HepG2 (cell line): ENCODE data around the gene BIVM. TPM values are rescaled to one million over a fixed set of nuclear protein-coding genes. Genes with fewer than 3 reads are reported as not detected.
A peak's percentile ranks its signal among the peaks of the same experiment; 100 is the strongest.

Experiments
- AGO1 ChIP-seq: fragments of 200-400 bp; formaldehyde crosslinking; IDR thresholded peaks from 2 replicates; pipeline ENCODE4 v1.6.1; 2017; ENCODE audit warnings: mild to moderate bottlenecking, low read depth, low read length, moderate library complexity; ENCODE audit not compliant: poor library complexity, severe bottlenecking
- CENPT ChIP-seq: sonication (generic); formaldehyde crosslinking; IDR thresholded peaks from 2 replicates; pipeline ENCODE4 v1.8.0; 2022; ENCODE audit warnings: low read depth, mild to moderate bottlenecking, moderate library complexity, missing genetic modification reagents
- DPF2 ChIP-seq: sonication (generic); formaldehyde crosslinking; IDR thresholded peaks from 2 replicates; pipeline ENCODE4 v1.4.0; 2020; ENCODE audit warnings: mild to moderate bottlenecking, low read depth, missing genetic modification reagents, borderline replicate concordance
- DZIP1 ChIP-seq: sonication (generic); formaldehyde crosslinking; IDR thresholded peaks from 2 replicates; pipeline ENCODE4 v1.5.0; 2020; ENCODE audit warnings: mild to moderate bottlenecking, missing genetic modification reagents
- FOXK2 ChIP-seq: fragments of 450-650 bp; IDR thresholded peaks from 2 replicates; pipeline ENCODE4 v1.6.1; 2016
- IKZF1 ChIP-seq: fragments of 450-650 bp; IDR thresholded peaks from 2 replicates; pipeline ENCODE4 v1.7.1; 2016
- IKZF4 ChIP-seq: sonication (generic); formaldehyde crosslinking; IDR thresholded peaks from 2 replicates; pipeline ENCODE4 v1.5.1; 2020; ENCODE audit warnings: borderline replicate concordance, mild to moderate bottlenecking, low read depth, missing genetic modification reagents; ENCODE audit errors: not compliant biosample characterization
- MAZ ChIP-seq, 2 experiments: sonication (generic) in 1 of 2; formaldehyde crosslinking in 1 of 2; IDR thresholded peaks; 2 replicates each; pipeline versions ENCODE4 v1.5.0 to v1.6.1; 2012 to 2020; ENCODE audit warnings: low read depth in 2 of 2, mild to moderate bottlenecking in 2 of 2, borderline replicate concordance in 1 of 2, improper control_type of control experiment in 1 of 2, low read length in 1 of 2, missing genetic modification reagents in 1 of 2, moderate library complexity in 1 of 2
- MXI1 ChIP-seq: IDR thresholded peaks from 3 replicates; pipeline ENCODE4 v1.6.1; 2012; ENCODE audit warnings: low read depth, low read length, inconsistent platforms, borderline replicate concordance
- NPAS2 ChIP-seq: sonication (generic); formaldehyde crosslinking; IDR thresholded peaks from 2 replicates; pipeline ENCODE4 v1.8.0; 2022; ENCODE audit warnings: mild to moderate bottlenecking, missing genetic modification reagents, borderline replicate concordance
- PRPF4 ChIP-seq: fragments of 200-400 bp; formaldehyde crosslinking; IDR thresholded peaks from 2 replicates; pipeline ENCODE4 v1.6.1; 2016; ENCODE audit warnings: low read length, low read depth; ENCODE audit not compliant: poor library complexity, severe bottlenecking
- RARG ChIP-seq: sonication (generic); formaldehyde crosslinking; IDR thresholded peaks from 2 replicates; pipeline ENCODE4 v1.4.0; 2020; ENCODE audit warnings: low read depth, mild to moderate bottlenecking, missing genetic modification reagents
- SKI ChIP-seq: fragments of 450-650 bp; IDR thresholded peaks from one replicate; pipeline ENCODE4 v1.6.1; 2018; ENCODE audit warnings: mild to moderate bottlenecking; ENCODE audit not compliant: partially characterized antibody
- SMYD3 ChIP-seq: sonication (generic); formaldehyde crosslinking; IDR thresholded peaks from 2 replicates; pipeline ENCODE4 v1.8.1; 2023; ENCODE audit warnings: mild to moderate bottlenecking, missing genetic modification reagents
- SPEN ChIP-seq: sonication (generic); formaldehyde crosslinking; IDR thresholded peaks from 2 replicates; pipeline ENCODE4 v1.5.1; 2020; ENCODE audit warnings: low read depth, mild to moderate bottlenecking, missing genetic modification reagents
- TBX2 ChIP-seq: sonication (generic); formaldehyde crosslinking; IDR thresholded peaks from 2 replicates; pipeline ENCODE4 v1.5.0; 2020; ENCODE audit warnings: missing genetic modification reagents, mild to moderate bottlenecking, borderline replicate concordance
- ZFP36 ChIP-seq: fragments of 150-350 bp; IDR thresholded peaks from 2 replicates; pipeline ENCODE4 v1.6.1; 2018; ENCODE audit warnings: borderline replicate concordance, low read length, low read depth; ENCODE audit not compliant: partially characterized antibody
- ZMYM4 ChIP-seq: sonication (generic); formaldehyde crosslinking; IDR thresholded peaks from 2 replicates; pipeline ENCODE4 v1.8.1; 2023; ENCODE audit warnings: mild to moderate bottlenecking, missing genetic modification reagents
- ZNF3 ChIP-seq: IDR thresholded peaks from 2 replicates; pipeline ENCODE4 v1.7.0; 2017; ENCODE audit warnings: inconsistent platforms
- ZNF460 ChIP-seq: sonication (generic); formaldehyde crosslinking; IDR thresholded peaks from 2 replicates; pipeline ENCODE4 v1.5.1; 2020; ENCODE audit warnings: missing genetic modification reagents, mild to moderate bottlenecking, borderline replicate concordance
- ZNF576 ChIP-seq: sonication (generic); formaldehyde crosslinking; IDR thresholded peaks from 2 replicates; pipeline ENCODE4 v1.4.0; 2020; ENCODE audit warnings: mild to moderate bottlenecking, missing genetic modification reagents
- ZNF740 ChIP-seq: sonication (generic); formaldehyde crosslinking; IDR thresholded peaks from 2 replicates; pipeline ENCODE4 v1.4.0; 2020; ENCODE audit warnings: missing genetic modification reagents
- ZNF766 ChIP-seq: sonication (generic); formaldehyde crosslinking; IDR thresholded peaks from 2 replicates; pipeline ENCODE4 v1.5.0; 2020; ENCODE audit warnings: missing genetic modification reagents, borderline replicate concordance
- polyA plus RNA-seq, 8 experiments: library from polyadenylated mRNA; depleted of rRNA in 3 of 8; stranded (reverse) in 7 of 8; unstranded in 1 of 8; fragments of >200 nt; fragmentation: Illumina TruSeq in 4 of 8; extraction: Trizol in 4 of 8; gene quantifications; 2 replicates each; pipeline versions ENCODE4 v1.2.1 to v1.2.3, GENCODE V29; 2011 to 2016; ENCODE audit warnings: low read depth in 4 of 8, missing spikeins in 1 of 8, mixed read lengths in 1 of 8; ENCODE audit not compliant: insufficient read depth in 1 of 8
- total RNA-seq, 5 experiments: library from RNA; depleted of rRNA; stranded (reverse); fragments of >200 nt; fragmentation: Illumina TruSeq; extraction: Trizol; gene quantifications; 2 replicates each; pipeline ENCODE4 v1.2.3, GENCODE V29; 2016; ENCODE audit warnings: low read depth in 1 of 5

The BIVM gene
- total and polyA plus RNA-seq, 2 of the 13 experiments (the other 11 are each of a cell fraction or from before 2014, with no cell fraction given): 10.4 to 15.8 TPM

- no peak for TF ChIP-seq NPAS2 (CRISPR knock-in tag)
- TF ChIP-seq ZNF740: peak; percentile 72; the same call in 1 of the 2 replicates
- no peak; the same call in 1 of the 2 replicates for TF ChIP-seq ZNF460 (CRISPR knock-in tag)
- TF ChIP-seq TBX2 (CRISPR knock-in tag): peak; percentile 93
- TF ChIP-seq MXI1: peak; percentile 88; the same call in 1 of the 3 replicates
- no peak for TF ChIP-seq IKZF1
- TF ChIP-seq FOXK2: peak; percentile 53; the same call in 1 of the 2 replicates
- TF ChIP-seq DZIP1 (CRISPR knock-in tag): peak; percentile 84
- no peak for TF ChIP-seq ZNF576
- TF ChIP-seq ZNF766 (CRISPR knock-in tag): no peak
- no peak for TF ChIP-seq PRPF4
- no peak for TF ChIP-seq ZFP36
- TF ChIP-seq SKI: peak; percentile 46
- TF ChIP-seq ZNF3 (CRISPR knock-in tag): peak; percentile 28; the same call in 1 of the 2 replicates
- peak; percentile 89 for TF ChIP-seq SMYD3
- no peak for TF ChIP-seq RARG (CRISPR knock-in tag)
- peak; percentile 70 for TF ChIP-seq AGO1
- no peak for TF ChIP-seq MAZ (IDR thresholded peaks at IDR 0.05; ENCODE audit: borderline replicate concordance, low read depth, low read length)
- peak; percentile 93 for TF ChIP-seq MAZ (CRISPR knock-in tag; IDR thresholded peaks at IDR 0.05; ENCODE audit: low read depth)
- TF ChIP-seq IKZF4 (CRISPR knock-in tag): peak; percentile 27
- peak; percentile 97 for TF ChIP-seq SPEN
- TF ChIP-seq DPF2 (CRISPR knock-in tag): no peak
- peak; percentile 98 for TF ChIP-seq ZMYM4 (CRISPR knock-in tag)
- no peak for TF ChIP-seq CENPT (CRISPR knock-in tag)
Measured at GRCh38 chr13:102845630-102846260, 46.8 kb downstream of the BIVM start, which contains the start of gene ERCC5 (continued).
